Ramos (cell line): ENCODE results near the gene ARMC7.
"Not testable (repeated sequence)": the region's sequence is repeated elsewhere in the genome, so short reads cannot be mapped to it uniquely, and the experiment has no call there.

Experiments used
- in situ Hi-C: fragments of 300-500 bp; cut with MboI; formaldehyde crosslinking; loops from one replicate; pipeline ENCODE4 v1.14.3; 2022; ENCODE audit warnings: low sequenced_read_pairs; ENCODE audit not compliant: unreplicated experiment

Gene ARMC7

DNA sequence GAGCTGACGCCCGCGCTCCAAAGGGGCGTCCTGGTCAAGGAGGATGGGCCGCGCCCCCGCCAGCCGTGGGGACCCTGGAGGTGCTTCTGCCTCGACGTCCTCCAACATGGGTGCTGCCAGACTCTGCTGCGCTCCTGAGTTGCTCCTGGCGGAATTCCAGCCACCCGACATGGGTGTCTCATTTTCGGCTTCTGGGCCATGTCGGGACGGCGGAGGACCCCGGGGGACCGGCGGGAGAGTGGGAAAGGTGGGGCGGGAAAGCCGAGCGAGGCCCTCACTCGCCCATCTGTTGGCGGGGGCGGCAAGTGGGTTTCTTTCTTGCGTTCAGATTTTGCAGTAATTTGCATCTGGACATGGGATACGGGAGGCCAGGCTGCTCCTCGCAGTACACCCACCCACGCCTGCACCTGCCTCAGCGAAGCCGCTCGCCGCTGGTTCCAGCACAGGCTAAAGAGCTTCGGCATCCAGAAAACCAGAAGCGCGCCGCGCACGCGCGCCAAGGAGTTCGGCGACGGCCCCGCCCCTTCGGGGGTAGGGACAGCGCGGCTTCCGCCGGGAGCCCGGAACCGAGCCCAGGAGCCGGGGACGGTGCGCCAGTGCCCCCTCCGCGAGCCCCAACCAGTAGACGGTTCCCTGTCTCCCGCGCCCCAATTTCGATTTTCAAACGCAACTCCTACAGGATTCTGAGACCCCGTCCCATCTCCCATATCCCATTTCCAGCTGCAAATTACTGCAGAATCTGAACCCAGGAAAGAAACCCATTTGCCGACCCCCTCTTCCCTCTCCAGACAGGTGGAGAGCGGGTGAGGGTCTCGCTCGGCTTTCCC, at the start of gene ARMC7:
Gene ARMC7, plus strand, starts transcription at position 563 of the 827 bp plus-strand sequence. CDS start 320 bp downstream, outside the sequence.
- in situ Hi-C loops: no loop called here

DNA sequence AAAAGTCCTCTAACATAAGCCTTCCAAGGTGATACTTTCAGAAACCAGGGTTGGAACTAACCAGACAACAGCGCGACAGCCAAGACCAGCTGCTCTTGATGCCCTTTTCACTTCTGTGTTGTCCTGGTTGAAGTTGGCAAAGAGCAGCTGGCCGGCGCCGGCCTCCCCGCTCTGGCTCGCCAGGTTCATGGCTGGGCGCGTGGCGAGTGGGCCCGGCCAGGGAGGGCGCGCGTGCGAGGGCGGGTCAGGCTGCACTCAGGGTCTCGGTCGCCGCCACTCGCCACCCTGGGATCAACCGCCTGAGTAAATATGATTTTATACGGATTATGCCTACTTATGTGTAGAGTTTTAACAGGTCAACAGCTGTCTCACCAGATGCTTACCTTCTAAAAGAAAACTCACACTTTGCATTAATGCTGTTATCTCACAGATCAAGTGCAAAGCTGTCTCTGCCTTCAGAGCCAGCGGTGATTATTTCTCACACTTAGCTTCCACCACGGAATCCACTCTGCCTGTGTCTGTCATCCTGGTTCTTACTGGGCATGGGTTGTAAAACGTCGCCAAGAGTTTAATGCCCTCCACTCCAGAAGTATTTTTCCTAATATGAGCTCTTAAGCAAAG, 49.2 kb upstream of the ARMC7 start:
- in situ Hi-C loops: no loop called here

DNA sequence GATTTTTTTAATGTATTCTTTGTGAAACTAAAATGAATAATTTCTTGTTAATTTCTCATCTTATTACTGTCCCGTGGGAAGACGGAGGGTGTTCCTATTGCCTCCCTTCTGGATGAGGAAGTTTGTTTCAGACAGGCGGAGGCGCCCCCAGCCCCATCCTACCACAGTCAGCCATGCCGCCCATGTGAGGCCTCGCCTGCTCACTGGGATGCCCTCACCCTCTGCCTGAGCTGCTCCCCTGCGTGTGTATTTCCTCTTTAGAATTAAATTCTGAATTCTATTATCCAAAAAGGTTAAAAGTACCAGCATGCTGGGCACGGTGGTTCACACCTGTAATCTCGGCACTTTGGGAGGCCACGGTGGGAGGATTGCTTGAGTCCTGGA, 48.7 kb upstream of the ARMC7 start:
- in situ Hi-C loops: no loop called here

DNA sequence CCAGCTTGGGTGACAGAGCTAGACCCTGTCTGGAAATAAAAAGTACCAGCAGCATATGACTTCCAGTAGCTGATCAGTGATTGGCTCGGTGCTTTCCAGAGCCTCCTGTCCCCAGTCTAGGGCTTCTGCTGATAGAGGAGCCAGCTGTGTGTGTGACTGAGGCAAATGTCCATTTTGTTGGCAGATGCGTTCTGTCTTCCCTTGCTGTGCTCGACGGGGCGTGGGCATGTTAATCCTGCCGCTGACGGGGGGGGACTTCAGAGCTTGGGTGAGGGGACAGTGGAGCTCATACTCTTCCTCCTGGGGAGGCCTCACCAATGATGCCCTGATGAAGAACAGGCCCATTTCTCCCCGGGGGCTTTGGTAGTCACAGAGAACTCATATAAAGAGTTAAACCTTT, 48.2 kb upstream of the ARMC7 start:
- in situ Hi-C loops: no loop called here

DNA sequence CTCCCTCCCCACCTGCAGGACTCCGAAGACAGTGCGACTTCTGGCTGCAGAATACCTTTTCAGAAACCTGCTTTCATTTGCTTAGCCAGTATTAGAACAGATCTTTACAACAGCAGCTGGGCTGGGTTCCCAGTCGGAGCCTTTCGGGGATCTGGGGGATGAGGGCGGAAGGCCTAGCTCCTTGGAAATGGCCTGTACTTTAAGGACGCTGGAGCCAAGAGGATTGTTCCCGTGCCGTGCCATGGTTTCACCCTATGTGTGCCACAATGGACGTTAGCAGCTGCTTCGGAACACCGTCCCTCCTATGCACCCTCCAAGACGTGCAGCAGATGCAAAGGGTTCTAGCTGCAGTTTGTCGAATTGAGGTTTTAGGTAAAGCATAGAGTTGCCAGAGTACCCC, 46.6 kb upstream of the ARMC7 start:
- in situ Hi-C loops: no loop called here

DNA sequence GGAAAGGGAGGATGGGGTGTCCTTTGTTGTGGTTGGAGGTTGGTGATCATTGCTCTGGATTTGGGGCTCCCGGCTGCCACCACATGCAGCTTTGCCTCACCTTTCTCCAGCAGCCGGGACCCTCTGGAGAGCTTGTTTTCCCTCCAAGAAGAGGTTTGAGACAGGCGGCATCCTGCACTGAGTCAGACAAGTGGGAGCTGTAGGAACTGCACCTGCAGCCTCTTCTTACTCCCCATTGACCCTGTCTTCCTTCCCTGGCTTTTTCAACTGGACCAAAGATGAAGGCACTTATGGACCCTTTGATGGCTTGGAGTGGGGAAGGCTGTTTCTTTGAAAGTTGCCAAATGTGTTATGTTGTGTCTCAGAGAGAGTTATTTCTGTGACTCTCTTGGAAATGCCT, 46.1 kb upstream of the ARMC7 start:
- in situ Hi-C loops: no loop called here

DNA sequence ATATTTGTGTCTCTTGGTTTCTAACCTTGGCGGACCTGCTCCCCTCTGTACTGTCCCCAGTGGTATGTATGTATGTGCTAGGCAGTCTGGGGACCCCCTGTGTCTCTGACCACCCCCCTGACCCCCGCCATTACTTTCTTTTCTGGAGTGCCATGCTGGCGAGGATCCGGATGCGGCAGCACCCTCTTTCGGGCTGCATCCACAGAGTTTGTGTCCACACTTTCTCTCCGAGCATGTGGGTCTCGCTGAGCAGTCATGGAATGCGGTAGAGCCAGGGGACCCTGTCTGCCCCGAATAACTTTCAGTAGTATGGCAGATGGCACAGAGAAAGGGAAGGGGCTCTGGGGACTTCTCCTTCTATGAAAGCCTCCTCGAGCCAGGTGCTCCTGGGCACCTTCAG, 45.7 kb upstream of the ARMC7 start:
- in situ Hi-C loops: no loop called here

DNA sequence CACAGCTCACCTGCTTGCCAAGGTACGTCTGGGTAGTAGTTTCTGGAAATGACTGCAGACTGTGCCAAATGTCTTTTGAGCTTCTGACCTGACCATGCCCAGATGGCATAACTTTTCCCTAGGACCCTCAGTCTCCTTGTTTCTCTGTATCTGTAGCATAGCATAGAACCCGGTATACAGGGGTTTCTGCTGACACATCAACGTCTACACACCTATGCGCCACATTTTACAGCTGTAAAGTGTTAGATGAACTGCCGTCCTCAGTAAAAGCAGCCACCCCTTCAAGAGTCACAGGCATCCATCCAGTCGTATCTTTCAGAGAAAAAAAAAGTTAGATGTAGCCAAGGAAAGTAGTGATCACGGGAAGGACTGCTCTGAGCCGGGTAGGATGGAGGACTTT, 45.3 kb upstream of the ARMC7 start:
- in situ Hi-C loops: no loop called here

DNA sequence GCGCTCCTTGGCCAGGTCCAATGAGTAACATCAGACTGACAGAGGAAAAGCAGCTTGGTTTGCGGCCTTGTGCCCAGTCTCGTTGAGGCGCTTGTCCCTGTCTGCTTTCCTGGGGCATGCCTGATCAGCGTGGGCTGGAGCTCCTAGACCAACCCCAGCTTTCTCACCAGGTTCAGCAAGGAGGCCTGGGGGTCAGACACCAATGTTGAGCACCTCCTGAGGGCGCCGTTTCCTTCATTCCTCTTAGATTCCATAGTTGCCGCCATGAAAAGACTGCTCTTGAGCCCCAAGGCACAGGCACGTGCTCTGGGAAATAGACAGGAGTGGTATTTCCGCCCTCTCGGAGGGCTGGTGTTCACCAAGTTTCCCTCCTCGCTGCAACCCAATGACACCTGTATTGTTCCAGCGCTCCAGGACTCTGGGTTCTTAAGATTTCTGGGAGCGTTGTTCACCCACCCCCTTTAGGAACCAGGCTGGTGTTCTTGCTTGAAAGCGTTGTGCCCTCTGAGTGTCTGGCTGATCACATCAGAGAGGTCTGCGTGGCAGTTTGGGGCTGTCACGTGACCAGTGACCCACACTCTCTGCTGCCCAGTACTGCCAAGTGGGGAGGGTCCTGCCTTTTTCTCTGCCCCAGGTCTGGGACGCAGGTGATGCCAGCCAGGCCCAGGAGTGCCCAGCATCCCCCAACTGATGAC, 44.8 kb upstream of the ARMC7 start:
- in situ Hi-C loops: no loop called here

DNA sequence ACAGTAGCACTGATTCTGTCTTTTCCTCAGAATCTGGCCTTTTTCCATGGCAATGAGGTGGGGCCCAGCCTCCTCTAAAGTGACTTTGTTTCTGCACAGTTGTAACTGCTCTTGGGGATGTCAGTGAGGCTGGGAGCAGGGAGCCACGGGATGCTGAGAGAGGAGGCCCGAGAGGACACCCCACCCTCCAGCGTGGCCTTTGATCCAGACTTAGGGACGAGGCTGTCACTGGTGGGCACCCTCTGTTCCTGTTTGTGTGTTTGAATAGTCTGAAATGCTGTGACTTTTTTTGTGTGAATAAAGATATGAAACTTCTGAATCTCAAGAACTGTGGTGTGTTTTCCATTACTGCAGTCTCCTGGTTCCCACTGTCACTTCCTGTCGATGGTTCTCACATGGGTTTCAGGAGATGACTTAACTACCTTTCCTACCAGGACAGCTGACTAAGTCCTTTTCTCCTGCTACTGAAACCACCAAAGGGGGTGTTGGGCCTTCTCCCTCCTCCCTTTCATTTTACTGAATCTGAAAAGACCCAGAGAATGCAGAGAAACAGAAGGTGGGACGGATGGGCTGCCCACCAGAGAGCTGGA, 44.1 kb upstream of the ARMC7 start:
- in situ Hi-C loops: no loop called here

DNA sequence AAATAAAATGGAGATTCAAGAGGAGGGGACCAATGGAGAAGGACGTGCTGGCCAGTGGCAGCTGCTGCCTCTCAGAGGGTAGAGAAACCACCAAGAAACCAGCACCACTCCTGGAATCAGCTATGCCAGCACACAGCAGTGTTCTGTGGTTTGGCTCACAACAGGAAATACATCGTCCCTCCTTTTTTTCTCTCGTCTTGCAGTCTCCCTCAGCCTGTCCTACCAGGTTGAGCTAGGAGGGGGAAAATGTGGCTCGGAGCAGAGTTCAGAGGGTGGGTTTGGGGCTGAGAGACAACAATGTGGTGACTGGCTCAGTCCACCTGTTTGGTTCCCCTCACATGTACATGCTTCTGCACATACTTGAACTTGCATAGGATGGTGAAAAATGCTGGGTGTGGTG, 41.9 kb upstream of the ARMC7 start:
- in situ Hi-C loops: no loop called here

DNA sequence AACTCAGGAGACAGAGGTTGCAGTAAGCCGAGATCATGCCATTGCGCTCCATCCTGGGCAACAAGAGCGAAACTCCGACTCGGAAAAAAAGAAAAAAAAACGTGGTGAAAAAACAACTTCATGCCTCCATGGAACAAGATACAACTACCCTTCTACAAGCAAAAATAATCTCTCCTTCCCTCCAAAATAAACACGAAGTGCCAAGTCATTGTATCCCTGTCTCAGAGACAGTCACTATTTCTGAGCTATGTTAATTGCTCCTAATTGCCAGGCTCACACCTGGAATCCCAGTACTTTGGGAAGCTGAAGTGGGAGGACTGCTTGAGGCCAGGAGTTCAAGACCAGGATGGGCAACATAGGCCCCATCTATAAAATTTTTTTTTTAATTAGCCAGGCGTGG, 41.0 kb upstream of the ARMC7 start:
- in situ Hi-C loops: no loop called here

DNA sequence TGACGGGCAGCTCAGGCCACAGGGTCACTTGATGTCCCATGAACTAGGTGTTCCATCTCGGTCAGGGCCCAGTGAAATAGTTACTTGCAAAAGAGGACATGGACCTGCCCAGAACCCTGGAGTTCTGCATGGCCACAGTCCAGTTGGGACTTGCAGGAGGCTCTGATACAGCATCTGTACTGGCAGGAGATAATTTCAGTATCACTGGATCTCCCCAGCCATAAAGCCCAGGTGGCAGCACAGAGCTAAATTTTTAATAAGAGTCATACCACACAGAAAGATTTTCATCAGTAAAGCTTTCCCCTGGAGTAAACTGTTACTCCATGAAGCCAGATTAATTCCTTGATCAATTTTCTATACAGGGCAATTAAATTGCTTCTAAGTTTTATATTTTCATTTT, 40.0 kb upstream of the ARMC7 start:
- in situ Hi-C loops: no loop called here

DNA sequence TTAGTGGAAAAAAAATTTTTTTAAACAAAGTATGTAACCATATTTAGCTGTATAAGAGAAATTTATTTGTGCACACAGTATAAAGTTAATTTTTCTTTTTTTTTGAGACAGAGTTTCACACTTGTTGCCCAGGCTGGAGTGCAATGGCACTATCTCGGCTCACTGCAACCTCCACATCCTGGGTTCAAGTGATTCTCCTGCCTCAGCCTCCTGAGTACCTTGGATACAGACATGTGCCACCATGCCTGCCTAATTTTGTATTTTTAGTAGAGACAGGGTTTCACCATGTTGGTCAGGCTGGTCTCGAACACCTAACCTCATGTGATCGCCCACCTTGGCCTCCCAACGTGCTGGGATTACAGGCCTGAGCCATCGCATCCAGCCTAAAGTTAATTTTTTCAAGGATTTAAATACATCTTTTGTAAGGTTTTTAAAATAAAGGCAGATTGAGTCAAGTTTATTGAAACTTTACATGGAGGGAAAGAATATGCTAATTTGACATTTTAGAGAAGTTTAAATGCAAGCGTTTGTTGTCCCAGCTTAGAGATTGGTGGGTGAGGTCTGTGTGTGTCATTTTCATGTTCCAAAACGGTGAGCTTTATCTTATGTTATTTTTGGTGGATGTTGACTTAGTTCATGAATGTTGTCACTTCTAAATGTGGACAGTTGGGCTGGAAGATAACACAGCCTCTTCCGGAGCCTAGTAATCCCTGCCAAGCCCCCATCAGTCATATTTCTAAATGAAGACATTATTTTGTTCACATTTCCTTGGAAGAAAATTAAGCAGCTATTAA, 38.1 kb upstream of the ARMC7 start:
- in situ Hi-C loops: not testable (repeated sequence)

DNA sequence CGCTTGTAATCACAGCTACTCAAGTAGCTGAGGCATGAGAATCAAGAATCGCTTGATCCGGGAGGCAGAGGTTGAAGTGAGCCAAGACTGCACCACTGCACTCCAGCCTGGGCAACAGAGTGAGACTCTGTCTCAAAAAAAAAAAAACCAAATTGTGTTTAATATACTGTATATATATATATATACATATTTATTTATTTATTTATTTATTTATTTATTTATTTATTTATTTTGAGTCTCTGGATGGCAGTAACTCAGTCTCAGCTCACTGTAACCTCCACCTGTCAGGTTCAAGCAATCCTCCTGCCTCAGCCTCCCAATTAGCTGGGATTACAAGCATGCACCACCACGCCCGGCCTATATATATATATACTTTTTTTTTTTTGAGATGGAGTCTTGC, 36.9 kb upstream of the ARMC7 start:
- in situ Hi-C loops: not testable (repeated sequence)

DNA sequence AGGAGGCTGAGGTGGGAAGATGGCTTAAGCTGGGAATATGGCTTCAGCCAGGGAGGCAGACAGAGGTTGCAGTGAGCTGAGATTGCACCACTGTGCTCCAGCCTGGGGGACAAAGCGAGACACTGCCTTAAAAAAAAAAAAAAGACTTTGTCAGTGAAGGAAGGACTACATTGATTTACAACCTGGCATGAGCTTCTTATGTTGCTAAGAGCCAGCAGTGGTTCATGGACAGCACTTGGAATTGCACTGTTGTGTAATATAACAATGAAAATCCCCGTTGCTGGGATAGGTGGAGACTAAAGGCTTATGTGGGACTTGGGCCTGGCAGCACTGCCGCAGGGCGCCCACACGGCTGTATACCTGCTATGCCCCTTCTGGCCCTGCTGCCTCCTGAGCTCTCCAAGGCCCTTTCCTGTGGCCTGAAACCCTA, 36.1 kb upstream of the ARMC7 start:
- in situ Hi-C loops: no loop called here

DNA sequence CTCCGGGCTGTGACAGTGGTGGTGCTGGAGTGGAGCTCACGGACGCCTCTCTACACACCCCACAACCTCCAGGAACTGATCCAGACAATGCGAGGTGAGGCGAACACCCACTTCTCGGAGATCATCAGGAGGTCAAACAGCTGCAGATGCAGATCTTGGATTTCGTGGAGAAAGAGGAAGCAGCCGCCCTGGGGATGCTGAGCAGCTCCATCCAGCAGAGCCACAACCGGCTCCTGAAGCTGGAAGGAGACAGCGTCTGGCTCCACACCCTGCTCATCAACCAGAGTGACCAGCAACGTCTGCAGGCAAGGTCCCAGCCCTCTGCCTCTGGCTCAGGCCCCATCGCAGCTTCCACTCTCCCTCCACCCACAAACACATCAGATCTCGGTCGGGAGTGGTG, 35.2 kb upstream of the ARMC7 start:
- in situ Hi-C loops: no loop called here

DNA sequence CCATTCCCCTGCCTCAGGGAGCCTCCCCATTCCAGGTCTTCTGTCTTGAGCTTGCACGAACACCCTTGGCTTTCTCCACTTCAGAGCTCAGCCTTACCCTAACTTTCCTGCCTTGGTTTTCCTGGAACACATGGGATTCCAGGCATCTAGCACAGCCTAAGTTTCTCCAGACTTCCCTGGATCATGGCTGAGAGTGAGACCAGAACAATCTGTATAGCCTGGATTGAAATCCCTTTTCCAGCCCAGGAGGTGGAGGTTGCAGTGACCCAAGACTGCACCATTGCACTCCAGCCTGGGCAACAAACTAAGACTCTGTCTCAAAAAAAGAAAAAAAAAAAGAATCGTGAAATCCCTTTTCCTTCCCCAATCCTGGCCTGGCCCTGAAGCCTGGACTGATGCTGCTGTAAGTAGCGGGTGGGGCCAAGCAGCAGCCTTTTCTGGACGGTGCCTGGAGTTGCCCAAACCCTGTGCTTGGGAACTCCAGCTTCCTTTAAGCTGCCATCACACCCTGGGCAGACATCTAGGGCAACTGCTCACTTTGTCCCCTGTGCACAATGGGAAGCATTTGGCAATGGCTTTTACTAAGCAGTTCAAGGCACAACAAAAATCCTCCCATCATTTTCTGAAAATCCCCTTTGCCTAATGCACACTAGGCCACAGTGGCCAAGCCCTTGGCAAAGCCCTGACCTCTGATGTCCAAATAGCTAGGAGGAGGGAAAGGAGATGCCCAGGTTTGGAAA, 34.0 kb upstream of the ARMC7 start:
- in situ Hi-C loops: no loop called here

DNA sequence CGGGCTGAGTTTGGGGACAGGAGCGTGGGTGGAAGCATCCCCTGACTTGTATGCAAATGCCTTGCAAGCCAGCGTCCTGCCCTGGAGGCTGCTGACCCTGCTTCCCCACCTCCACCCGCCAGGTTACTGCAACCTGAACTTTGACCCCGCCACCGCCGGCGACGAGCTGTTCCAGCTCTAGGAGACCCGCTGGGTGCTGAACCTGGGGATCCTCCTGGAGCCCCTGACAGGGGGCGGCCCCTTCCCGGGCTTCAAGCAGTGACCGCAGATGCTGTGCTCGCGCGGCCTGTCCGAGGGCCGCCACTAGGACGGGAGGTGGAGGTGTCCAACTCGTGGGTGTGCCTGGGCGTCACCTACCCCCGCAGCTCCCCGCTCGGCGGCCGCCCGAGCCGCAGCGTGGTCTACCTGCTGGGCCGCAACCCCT, 32.7 kb upstream of the ARMC7 start:
- in situ Hi-C loops: no loop called here
